ENCODE data around the gene BABAM2. TPM values are rescaled to one million over a fixed set of nuclear protein-coding genes. Genes with fewer than 3 reads are reported as not detected.
"Not testable (repeated sequence)": the region's sequence is repeated elsewhere in the genome, so short reads cannot be mapped to it uniquely, and the experiment has no call there.

Gene BABAM2
- total RNA-seq, 2 experiments from 2014 or later: 41.9 to 49.7 TPM

- no peak for DNase-seq
- no peaks in the 10 kb centered on the region for H3K27me3 Mint-ChIP-seq
- H3K4me1 Mint-ChIP-seq: peaks cover 77% of the 10 kb centered on the region
- H3K9me3 Mint-ChIP-seq: peaks cover 19% of the 10 kb centered on the region
- peak overlapping the region; percentile 15 for H3K27ac Mint-ChIP-seq
- no peak overlapping the region for H3K4me3 Mint-ChIP-seq
- CTCF ChIA-PET: interaction anchor here (0.6 to 1.6 kb wide), 2 partner anchors 19 to 29 kb away, joined by 3 to 4 read pairs; no protein-coding TSS in a partner anchor
- POLR2A ChIA-PET: interaction anchor here (0.6 kb wide), 1 partner anchor 49 kb away, joined by 3 read pairs; no protein-coding TSS in a partner anchor
- peaks cover 42% of the 10 kb centered on the region for H3K36me3 Mint-ChIP-seq (ENCODE audit: low read depth)
Observed at GRCh38 chr2:27962006-27962405, 71.5 kb downstream of the BABAM2 start.

DNA sequence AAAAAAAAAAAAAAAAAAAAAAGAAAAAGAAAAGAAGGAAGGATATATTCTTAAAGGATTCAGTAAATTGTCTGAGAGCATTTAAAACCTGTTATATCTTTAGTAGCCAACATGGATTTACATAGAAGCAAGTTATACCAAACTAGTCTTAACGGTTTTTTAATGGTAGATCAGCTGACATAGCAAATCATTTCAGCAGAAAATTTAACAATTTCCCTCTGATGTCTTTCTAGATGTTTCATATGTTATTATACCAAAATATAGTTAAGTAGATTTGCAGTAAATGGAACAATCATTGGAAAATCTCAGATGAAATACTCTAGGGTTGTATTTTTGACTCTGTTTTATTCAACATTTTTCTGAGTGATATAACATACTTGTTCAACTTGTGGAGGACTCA is 72.9 kb downstream of the BABAM2 start:
- peaks cover 24% of the 10 kb centered on the region for H3K9me3 Mint-ChIP-seq
- no peaks in the 10 kb centered on the region for H3K27me3 Mint-ChIP-seq
- peaks cover 73% of the 10 kb centered on the region for H3K4me1 Mint-ChIP-seq
- no peak for DNase-seq
- H3K36me3 Mint-ChIP-seq (ENCODE audit: low read depth): peaks cover 45% of the 10 kb centered on the region
- H3K27ac Mint-ChIP-seq: no peak overlapping the region
- H3K4me3 Mint-ChIP-seq: no peak overlapping the region
- ChIA-PET POLR2A (no interaction called here), CTCF (interaction anchor here (0.6 to 1.0 kb wide), 2 partner anchors 107 to 554 kb away, joined by 3 read pairs; no protein-coding TSS in a partner anchor)

DNA sequence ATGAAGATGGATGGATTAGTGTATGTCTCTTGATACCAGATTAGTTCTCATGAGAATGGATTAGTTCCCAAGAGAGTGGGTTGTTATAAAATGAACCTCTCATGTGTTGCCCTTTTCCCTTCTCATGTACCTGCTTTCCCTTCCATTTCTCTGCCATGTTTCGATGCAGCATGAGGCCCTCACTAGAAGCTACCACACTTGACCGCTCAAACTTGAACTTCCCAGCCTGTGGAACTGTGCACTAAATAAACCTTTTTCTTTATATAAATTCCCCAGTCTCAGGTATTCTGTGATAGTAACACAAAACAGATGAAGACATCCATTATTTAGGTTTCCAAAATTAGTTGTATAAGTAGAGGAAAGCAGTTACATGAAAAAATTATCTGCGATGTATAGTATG is 73.5 kb downstream of the BABAM2 start:
- Mint-ChIP-seq H3K27me3 (no peaks in the 10 kb centered on the region), H3K4me3 (no peak overlapping the region), H3K36me3 (ENCODE audit: low read depth) (peaks cover 48% of the 10 kb centered on the region), H3K9me3 (peaks cover 30% of the 10 kb centered on the region), H3K27ac (no peak overlapping the region), H3K4me1 (peaks cover 70% of the 10 kb centered on the region)
- DNase-seq: no peak
- ChIA-PET POLR2A (no interaction called here), CTCF (no interaction called here)

DNA sequence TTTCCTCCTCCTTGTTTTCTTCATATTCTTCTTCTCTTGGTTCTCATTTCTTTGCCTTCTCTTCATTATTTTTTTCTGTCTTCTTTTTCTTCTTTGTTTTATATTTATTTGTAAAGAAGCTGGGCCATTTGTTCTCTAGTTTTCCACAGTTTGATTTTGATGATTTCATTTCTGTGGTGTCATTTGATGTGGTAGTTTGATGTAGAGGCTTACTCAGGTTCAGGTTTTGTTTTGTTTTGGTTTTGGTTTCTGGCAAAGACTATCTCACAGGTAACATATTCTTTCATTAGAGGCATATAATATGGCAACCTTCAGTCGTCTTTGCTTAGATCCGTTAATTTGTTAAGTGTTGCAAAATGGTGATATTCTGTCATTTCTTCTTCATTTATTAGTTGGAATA is 75.3 kb downstream of the BABAM2 start:
- peak; percentile 36 for DNase-seq
- H3K4me1 Mint-ChIP-seq: peaks cover 52% of the 10 kb centered on the region
- H3K27ac Mint-ChIP-seq: peak overlapping the region; percentile 87
- CTCF ChIA-PET: interaction anchor here (0.9 kb wide), 1 partner anchor 17 kb away, joined by 3 read pairs; no protein-coding TSS in a partner anchor
- POLR2A ChIA-PET: no interaction called here
- H3K9me3 Mint-ChIP-seq: peaks cover 40% of the 10 kb centered on the region
- peak overlapping the region; percentile 49 for H3K4me3 Mint-ChIP-seq
- peaks cover 58% of the 10 kb centered on the region for H3K36me3 Mint-ChIP-seq (ENCODE audit: low read depth)
- no peaks in the 10 kb centered on the region for H3K27me3 Mint-ChIP-seq

- peak overlapping the region; percentile 87 for H3K27ac Mint-ChIP-seq
- CTCF ChIA-PET: interaction anchor here (0.7 to 0.8 kb wide), 2 partner anchors 219 to 440 kb away, joined by 3 read pairs; no protein-coding TSS in a partner anchor
- no peak overlapping the region for H3K4me3 Mint-ChIP-seq
- H3K4me1 Mint-ChIP-seq: peaks cover 46% of the 10 kb centered on the region
- no peaks in the 10 kb centered on the region for H3K27me3 Mint-ChIP-seq
- peaks cover 41% of the 10 kb centered on the region for H3K9me3 Mint-ChIP-seq
- POLR2A ChIA-PET: no interaction called here
- DNase-seq: no peak
- H3K36me3 Mint-ChIP-seq (ENCODE audit: low read depth): peaks cover 58% of the 10 kb centered on the region
Observed at GRCh38 chr2:27966466-27966865, 75.9 kb downstream of the BABAM2 start.

DNA sequence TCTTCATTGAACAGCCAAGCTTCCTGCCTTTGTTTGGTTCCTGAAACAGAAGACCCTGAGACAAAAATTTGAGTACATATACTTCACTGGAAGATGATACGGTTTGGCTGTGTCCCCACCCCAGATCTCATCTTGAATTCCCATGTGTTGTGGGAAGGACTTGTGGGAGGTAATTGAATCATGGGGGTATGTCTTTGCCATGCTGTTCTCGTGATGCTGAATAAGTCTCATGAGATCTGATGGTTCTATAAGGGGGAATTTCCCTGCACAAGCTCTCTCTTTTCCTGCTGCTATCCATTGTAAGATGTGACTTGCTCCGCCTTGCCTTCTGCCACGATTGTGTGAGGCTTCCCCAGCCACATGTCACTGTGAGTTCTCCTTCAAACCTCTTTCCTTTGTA is 76.5 kb downstream of the BABAM2 start:
- ChIA-PET CTCF (interaction anchor here (0.8 kb wide), 1 partner anchor 439 kb away, joined by 3 read pairs; no protein-coding TSS in a partner anchor), POLR2A (no interaction called here)
- DNase-seq: no peak
- peak overlapping the region; percentile 60 for H3K27ac Mint-ChIP-seq
- no peaks in the 10 kb centered on the region for H3K27me3 Mint-ChIP-seq
- H3K4me1 Mint-ChIP-seq: peaks cover 42% of the 10 kb centered on the region
- peaks cover 58% of the 10 kb centered on the region for H3K36me3 Mint-ChIP-seq (ENCODE audit: low read depth)
- peaks cover 41% of the 10 kb centered on the region for H3K9me3 Mint-ChIP-seq
- no peak overlapping the region for H3K4me3 Mint-ChIP-seq

GRCh38 chr2:27968045-27968444 is 77.5 kb downstream of the BABAM2 start:
- H3K36me3 Mint-ChIP-seq (ENCODE audit: low read depth): peaks cover 57% of the 10 kb centered on the region
- peaks cover 39% of the 10 kb centered on the region for H3K4me1 Mint-ChIP-seq
- POLR2A ChIA-PET, DNase-seq, H3K4me3 Mint-ChIP-seq, H3K27me3 Mint-ChIP-seq, H3K27ac Mint-ChIP-seq: not testable (repeated sequence)
- CTCF ChIA-PET: interaction anchor here (1.4 to 1.5 kb wide), 2 partner anchors 10 to 14 kb away, joined by 3 to 4 read pairs; no protein-coding TSS in a partner anchor
- peaks cover 40% of the 10 kb centered on the region for H3K9me3 Mint-ChIP-seq

DNA sequence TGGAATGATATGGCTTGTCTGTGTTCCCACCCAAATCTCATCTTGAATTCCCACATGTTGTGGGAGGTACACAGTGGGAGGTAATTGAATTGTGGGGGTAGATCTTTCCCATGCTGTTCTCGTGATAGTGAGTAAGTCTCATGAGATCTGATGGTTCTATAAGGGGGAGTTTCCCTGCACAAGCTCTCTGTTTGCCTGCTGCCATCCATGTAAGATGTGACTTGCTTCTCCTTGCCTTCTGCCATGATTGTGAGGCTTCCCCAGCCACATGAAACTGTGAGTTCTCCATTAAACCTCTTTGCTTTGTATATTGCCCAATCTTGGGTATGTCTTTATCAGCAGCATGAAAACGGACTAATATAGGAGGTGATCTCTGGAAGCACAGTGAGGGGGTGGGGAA is 78.4 kb downstream of the BABAM2 start:
- H3K27me3 Mint-ChIP-seq, POLR2A ChIA-PET, H3K4me3 Mint-ChIP-seq, DNase-seq, H3K27ac Mint-ChIP-seq: not testable (repeated sequence)
- H3K36me3 Mint-ChIP-seq (ENCODE audit: low read depth): peaks cover 56% of the 10 kb centered on the region
- peaks cover 38% of the 10 kb centered on the region for H3K9me3 Mint-ChIP-seq
- H3K4me1 Mint-ChIP-seq: peaks cover 39% of the 10 kb centered on the region
- CTCF ChIA-PET: interaction anchor here (1.4 to 1.5 kb wide), 2 partner anchors 9 to 15 kb away, joined by 3 to 4 read pairs; no protein-coding TSS in a partner anchor

DNA sequence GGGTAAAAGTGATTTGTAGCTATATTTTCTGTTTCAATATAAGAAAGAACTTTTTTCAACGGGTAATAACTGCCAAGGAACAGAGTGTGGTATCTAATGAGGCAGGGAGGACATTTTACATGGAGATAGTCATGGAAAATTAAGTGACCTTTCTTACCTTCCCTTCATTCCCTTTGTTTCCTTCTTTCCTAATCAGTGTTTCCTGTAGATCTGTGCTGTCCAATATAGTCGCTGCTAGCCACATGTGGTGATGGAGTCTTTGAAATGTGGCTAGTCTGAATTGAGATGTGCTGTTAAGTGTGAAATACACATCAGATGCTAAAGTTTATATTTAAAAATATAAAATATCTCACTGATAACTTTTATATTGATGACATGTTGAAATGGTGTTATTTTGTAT is 81.8 kb downstream of the BABAM2 start:
- no peak for DNase-seq
- Mint-ChIP-seq H3K4me1 (peaks cover 8% of the 10 kb centered on the region), H3K4me3 (no peak overlapping the region), H3K9me3 (peaks cover 26% of the 10 kb centered on the region), H3K27ac (no peak overlapping the region), H3K27me3 (no peaks in the 10 kb centered on the region), H3K36me3 (ENCODE audit: low read depth) (peaks cover 34% of the 10 kb centered on the region)
- CTCF ChIA-PET: interaction anchor here (1.7 kb wide), 1 partner anchor 34 kb away, joined by 3 read pairs; no protein-coding TSS in a partner anchor
- POLR2A ChIA-PET: no interaction called here

DNA sequence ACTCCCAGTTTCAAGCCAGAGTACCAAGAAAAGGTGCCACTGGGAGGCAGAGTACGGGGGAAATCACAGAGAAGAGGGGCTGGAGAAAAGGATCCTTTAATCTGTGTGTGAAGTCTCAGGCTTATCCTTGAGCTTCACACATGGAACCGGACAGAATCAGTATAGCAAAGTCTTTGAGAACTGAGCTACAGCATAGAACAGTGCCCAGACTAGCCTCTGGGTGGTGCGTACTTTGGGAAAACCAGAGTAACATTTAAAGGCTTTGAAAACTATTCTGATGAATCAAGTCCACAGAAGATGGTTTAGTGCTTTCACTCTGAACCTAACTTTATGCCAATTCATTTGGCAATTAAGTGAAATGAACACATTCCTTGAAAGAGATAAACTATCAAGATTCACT is 83.1 kb downstream of the BABAM2 start:
- Mint-ChIP-seq H3K4me1 (peaks cover 10% of the 10 kb centered on the region), H3K36me3 (ENCODE audit: low read depth) (peaks cover 29% of the 10 kb centered on the region), H3K27ac (no peak overlapping the region), H3K27me3 (no peaks in the 10 kb centered on the region), H3K9me3 (peaks cover 17% of the 10 kb centered on the region), H3K4me3 (no peak overlapping the region)
- CTCF ChIA-PET: interaction anchor here (1.0 kb wide), 1 partner anchor 9 kb away, joined by 3 read pairs; no protein-coding TSS in a partner anchor
- no peak for DNase-seq
- POLR2A ChIA-PET: no interaction called here

GRCh38 chr2:27976308-27976707 is 85.8 kb downstream of the BABAM2 start:
- H3K4me3 Mint-ChIP-seq: no peak overlapping the region

GRCh38 chr2:27977731-27978312 is 87.3 kb downstream of the BABAM2 start:
- CTCF ChIA-PET: interaction anchor here (0.6 to 1.6 kb wide), 4 partner anchors 10 to 67 kb away, joined by 3 to 5 read pairs (median 4); no protein-coding TSS in a partner anchor
- no peaks in the 10 kb centered on the region for H3K27me3 Mint-ChIP-seq
- no peak for DNase-seq
- no peak overlapping the region for H3K27ac Mint-ChIP-seq
- H3K9me3 Mint-ChIP-seq: peaks cover 4% of the 10 kb centered on the region
- H3K36me3 Mint-ChIP-seq (ENCODE audit: low read depth): peaks cover 22% of the 10 kb centered on the region
- H3K4me3 Mint-ChIP-seq: no peak overlapping the region
- peaks cover 16% of the 10 kb centered on the region for H3K4me1 Mint-ChIP-seq
- POLR2A ChIA-PET: no interaction called here

More at GRCh38 chr2:27976308-27976707, 85.8 kb downstream of the BABAM2 start:
- DNase-seq: no peak
- Mint-ChIP-seq H3K36me3 (ENCODE audit: low read depth) (peaks cover 21% of the 10 kb centered on the region), H3K4me1 (peaks cover 16% of the 10 kb centered on the region), H3K9me3 (peaks cover 1% of the 10 kb centered on the region), H3K27me3 (no peaks in the 10 kb centered on the region), H3K27ac (no peak overlapping the region)
- ChIA-PET CTCF (no interaction called here), POLR2A (no interaction called here)

DNA sequence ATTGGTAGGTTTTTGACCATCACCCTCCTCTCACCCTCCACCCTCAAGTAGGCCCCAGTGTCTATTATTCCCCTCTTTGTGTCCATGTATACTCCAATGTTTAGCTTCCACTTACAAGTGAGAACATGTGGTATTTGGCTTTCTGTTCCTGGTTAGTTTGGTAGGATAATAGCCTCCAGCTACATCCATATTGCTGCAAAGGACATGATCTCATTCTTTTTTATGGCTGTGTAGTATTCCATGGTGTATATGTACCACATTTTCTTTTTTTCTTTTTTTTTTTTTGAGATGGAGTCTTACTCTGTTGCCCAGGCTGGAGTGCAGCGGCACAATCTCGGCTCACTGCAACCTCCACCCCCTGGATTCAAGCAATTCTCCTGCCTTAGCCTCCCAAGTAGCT is 88.2 kb downstream of the BABAM2 start:
- H3K27ac Mint-ChIP-seq, DNase-seq, H3K4me3 Mint-ChIP-seq, POLR2A ChIA-PET, H3K27me3 Mint-ChIP-seq, H3K9me3 Mint-ChIP-seq: not testable (repeated sequence)
- Mint-ChIP-seq H3K36me3 (ENCODE audit: low read depth) (peaks cover 24% of the 10 kb centered on the region), H3K4me1 (peaks cover 16% of the 10 kb centered on the region)
- CTCF ChIA-PET: interaction anchor here (1.4 kb wide), 1 partner anchor 53 kb away, joined by 3 read pairs; no protein-coding TSS in a partner anchor

Data from activated CD4-positive, alpha-beta T cell treated with anti-CD3 and anti-CD28 coated beads, Interleukin-2, amount 10 ng/mL, durations not matched to agents 7 days and 5 days (primary cell).